Peyer's patch (tissue), 4 donors: Measurements from ENCODE around the gene CSGALNACT2. TPM values are rescaled to one million over a fixed set of nuclear protein-coding genes. Genes with fewer than 3 reads are reported as not detected.

ENCODE experiments used
- DNase-seq, 3 donors: peaks; one replicate each; pipeline ENCODE4 v3.0.0-alpha.2; 2017 to 2019
- H3K27ac ChIP-seq, 4 donors: fragments of 200-600 bp; sonication (generic); one replicate each; pipeline ENCODE4 v1.5.1; 2016 to 2019
- H3K27me3 ChIP-seq, 2 donors: fragments of 200-600 bp; sonication (generic); one replicate each; pipeline ENCODE4 v1.5.1; 2019
- H3K36me3 ChIP-seq, 3 donors: fragments of 200-600 bp; sonication (generic); one replicate each; pipeline ENCODE4 v1.5.1; 2016 to 2019
- H3K4me1 ChIP-seq, 4 donors: fragments of 200-600 bp; sonication (generic); one replicate each; pipeline ENCODE4 v1.5.1; 2016 to 2019
- H3K4me3 ChIP-seq, 4 donors: fragments of 200-600 bp; sonication (generic); 1 replicate in 3 of 4; 2 replicates in 1 of 4; pipeline ENCODE4 v1.5.1; 2016 to 2019; ENCODE audit warnings: mild to moderate bottlenecking in 1 of 4
- H3K9me3 ChIP-seq, 4 donors: fragments of 200-600 bp; sonication (generic); one replicate each; pipeline ENCODE4 v1.5.1; 2016 to 2019; ENCODE audit warnings: mild to moderate bottlenecking in 1 of 4
- POLR2A ChIP-seq, 2 donors: fragments of 450-650 bp; IDR thresholded peaks; one replicate each; pipeline ENCODE4 v1.5.1; 2017; ENCODE audit warnings: antibody characterized with exemption in 2 of 2, mild to moderate bottlenecking in 2 of 2, moderate library complexity in 2 of 2
- total RNA-seq, 4 donors: library from RNA; depleted of rRNA; stranded (reverse); fragments of >200 nt; gene quantifications; one replicate each; pipeline ENCODE4 v1.1.0, GENCODE V29; 2016
- TF ChIP-seq, protein P1 (sequence below), 6 experiments: fragments of 450-650 bp in 4 of 6; fragments of 200-600 bp in 2 of 6; sonication (generic) in 1 of 6; IDR thresholded peaks; one replicate each; pipeline ENCODE4 v1.5.1; 2017 to 2019; ENCODE audit warnings: antibody characterized with exemption in 6 of 6, mild to moderate bottlenecking in 3 of 6, moderate library complexity in 1 of 6

CSGALNACT2 gene
- total RNA-seq, 4 donors from 2014 or later = 5.8 to 24.8 (median 7.9) TPM

DNA sequence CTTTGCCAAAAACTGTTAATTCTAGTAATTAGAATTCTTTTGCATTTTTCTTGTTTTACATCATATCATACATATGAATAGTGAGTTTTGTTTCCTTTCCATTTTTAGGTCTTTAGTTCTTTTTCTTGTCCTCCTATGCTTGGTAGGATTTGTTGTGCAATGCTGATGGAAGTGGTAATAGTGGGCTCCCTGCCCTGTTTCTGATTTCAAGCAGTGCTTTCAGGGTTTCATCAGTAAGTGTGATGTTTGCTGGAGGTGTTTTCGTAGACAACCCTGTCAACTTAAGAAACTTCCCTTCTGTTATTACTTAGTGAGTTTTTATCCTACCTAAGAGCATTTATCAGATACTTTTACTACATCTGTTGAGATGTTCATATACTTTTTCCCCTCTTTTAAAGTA, 50.5 kb downstream of the CSGALNACT2 start:
- TF ChIP-seq, protein P1, sequence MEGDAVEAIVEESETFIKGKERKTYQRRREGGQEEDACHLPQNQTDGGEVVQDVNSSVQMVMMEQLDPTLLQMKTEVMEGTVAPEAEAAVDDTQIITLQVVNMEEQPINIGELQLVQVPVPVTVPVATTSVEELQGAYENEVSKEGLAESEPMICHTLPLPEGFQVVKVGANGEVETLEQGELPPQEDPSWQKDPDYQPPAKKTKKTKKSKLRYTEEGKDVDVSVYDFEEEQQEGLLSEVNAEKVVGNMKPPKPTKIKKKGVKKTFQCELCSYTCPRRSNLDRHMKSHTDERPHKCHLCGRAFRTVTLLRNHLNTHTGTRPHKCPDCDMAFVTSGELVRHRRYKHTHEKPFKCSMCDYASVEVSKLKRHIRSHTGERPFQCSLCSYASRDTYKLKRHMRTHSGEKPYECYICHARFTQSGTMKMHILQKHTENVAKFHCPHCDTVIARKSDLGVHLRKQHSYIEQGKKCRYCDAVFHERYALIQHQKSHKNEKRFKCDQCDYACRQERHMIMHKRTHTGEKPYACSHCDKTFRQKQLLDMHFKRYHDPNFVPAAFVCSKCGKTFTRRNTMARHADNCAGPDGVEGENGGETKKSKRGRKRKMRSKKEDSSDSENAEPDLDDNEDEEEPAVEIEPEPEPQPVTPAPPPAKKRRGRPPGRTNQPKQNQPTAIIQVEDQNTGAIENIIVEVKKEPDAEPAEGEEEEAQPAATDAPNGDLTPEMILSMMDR (IDR thresholded peaks at IDR 0.05) = no peak
- TF ChIP-seq POLR2A (IDR thresholded peaks at IDR 0.05) = no peak
- H3K9me3 ChIP-seq = no peaks in the 10 kb centered on the region
- no peak for DNase-seq
- H3K27me3 ChIP-seq = no peaks in the 10 kb centered on the region
- no peak overlapping the region for H3K27ac ChIP-seq
- H3K4me3 ChIP-seq = no peak overlapping the region
- no peaks in the 10 kb centered on the region for H3K4me1 ChIP-seq
- peaks cover 0 to 7% (median 0%) of the 10 kb centered on the region in 3 donors for H3K36me3 ChIP-seq

DNA sequence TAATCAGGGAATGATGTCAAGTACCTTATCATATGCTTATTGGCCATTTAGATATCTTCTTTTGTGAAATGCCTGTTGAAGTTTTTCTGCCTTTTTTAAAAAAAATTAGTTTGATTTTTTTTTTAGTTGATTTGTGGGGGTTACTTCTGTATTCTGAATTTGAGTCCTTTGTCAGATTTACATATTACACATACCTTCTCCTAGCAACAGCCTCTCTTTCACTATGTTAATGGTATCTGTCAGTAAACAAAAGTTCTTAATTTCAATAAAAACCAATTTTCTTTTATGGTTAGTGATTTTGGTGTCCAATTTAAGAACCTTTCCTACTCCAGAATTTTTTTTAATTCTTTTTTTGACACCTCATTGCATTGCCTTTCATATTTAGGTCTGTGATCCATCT, 52.0 kb downstream of the CSGALNACT2 start:
- no peaks in the 10 kb centered on the region for H3K4me1 ChIP-seq
- no peaks in the 10 kb centered on the region for H3K27me3 ChIP-seq
- H3K36me3 ChIP-seq = no peaks in the 10 kb centered on the region
- no peak for DNase-seq
- no peaks in the 10 kb centered on the region for H3K9me3 ChIP-seq
- no peak overlapping the region for H3K27ac ChIP-seq
- no peak overlapping the region for H3K4me3 ChIP-seq
- TF ChIP-seq, protein P1 (IDR thresholded peaks at IDR 0.05) = no peak
- no peak for TF ChIP-seq POLR2A (IDR thresholded peaks at IDR 0.05)

DNA sequence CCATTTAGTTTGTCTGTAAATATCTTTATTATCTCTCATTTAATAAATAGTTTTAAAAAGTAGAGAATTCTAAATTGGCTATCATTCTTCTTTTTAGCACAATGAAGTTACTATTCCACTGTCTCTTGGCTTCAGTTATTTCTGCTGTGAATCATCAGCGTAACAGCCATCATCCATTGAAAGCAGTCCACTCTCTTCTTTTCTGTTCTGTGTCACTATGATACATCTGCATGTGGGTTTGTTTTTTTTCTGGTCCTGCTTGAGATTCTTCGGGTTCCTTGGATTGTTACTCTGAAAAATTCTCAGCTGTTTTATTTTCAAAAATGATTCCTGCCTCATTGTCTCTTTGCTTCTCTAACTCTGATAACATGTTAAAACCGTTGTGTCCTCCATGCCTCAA, 52.5 kb downstream of the CSGALNACT2 start:
- Histone ChIP-seq H3K9me3 (no peaks in the 10 kb centered on the region), H3K4me1 (no peaks in the 10 kb centered on the region), H3K27me3 (no peaks in the 10 kb centered on the region), H3K27ac (no peak overlapping the region), H3K4me3 (no peak overlapping the region), H3K36me3 (no peaks in the 10 kb centered on the region)
- no peak for TF ChIP-seq POLR2A (IDR thresholded peaks at IDR 0.05)
- TF ChIP-seq, protein P1 (IDR thresholded peaks at IDR 0.05) = no peak
- no peak for DNase-seq

DNA sequence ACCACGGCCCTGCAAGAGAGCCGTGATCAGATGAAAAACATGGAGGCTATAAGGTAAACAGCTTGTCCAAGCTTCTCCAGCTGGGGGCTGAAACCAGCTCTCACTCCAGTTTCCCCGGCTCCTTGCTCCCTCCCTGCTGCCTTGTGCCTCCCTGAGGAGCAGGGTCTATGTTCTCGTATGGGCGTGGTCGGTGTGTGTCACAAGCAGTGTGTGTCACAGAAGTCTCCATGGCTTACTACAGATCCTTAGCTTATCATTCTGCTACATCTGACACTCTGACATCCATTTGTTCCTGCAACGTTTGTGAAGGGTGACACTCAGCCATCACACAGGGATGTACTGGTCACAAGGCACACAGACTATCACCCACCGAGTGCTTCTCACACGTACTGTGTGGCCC, 54.6 kb downstream of the CSGALNACT2 start:
- DNase-seq = peak in 1 of 3 donors; percentile 28
- H3K36me3 ChIP-seq = no peaks in the 10 kb centered on the region
- H3K4me3 ChIP-seq = no peak overlapping the region
- no peaks in the 10 kb centered on the region for H3K4me1 ChIP-seq
- H3K27ac ChIP-seq = no peak overlapping the region
- no peaks in the 10 kb centered on the region for H3K27me3 ChIP-seq
- no peak for TF ChIP-seq POLR2A (IDR thresholded peaks at IDR 0.05)
- TF ChIP-seq, protein P1 (IDR thresholded peaks at IDR 0.05) = no peak
- H3K9me3 ChIP-seq = no peaks in the 10 kb centered on the region

DNA sequence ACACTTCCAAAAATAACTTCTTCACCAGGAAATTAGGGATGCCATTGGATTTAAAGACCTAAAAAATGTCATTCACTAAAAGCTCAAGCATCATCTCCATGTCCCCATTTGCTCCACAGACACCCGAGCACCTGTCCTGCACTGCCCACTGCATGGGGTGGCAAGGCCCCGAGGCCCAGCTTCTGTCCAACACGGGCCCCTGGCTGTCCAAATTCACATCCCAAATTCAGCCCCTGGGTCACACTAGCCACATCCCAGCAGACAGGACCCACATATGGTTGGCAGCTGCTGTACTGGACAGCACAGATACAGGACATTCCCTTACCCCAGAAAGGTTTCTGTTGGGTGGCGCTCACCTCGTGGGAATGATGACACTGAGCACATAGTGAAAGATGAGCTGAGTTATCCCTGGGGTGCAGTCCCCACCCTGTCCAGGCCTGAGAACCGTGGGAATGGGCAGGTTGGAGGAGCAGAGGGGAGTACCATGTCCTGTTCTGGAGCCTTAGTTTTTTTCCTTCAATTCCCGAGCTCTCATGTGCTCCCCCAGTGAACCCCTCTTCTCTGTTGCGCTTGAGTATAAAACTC, 55.3 kb downstream of the CSGALNACT2 start:
- DNase-seq = peak in 1 of 3 donors; percentile 24
- H3K36me3 ChIP-seq = no peaks in the 10 kb centered on the region
- H3K4me3 ChIP-seq = no peak overlapping the region
- H3K4me1 ChIP-seq = no peaks in the 10 kb centered on the region
- no peaks in the 10 kb centered on the region for H3K27me3 ChIP-seq
- H3K9me3 ChIP-seq = no peaks in the 10 kb centered on the region
- TF ChIP-seq, protein P1 (IDR thresholded peaks at IDR 0.05) = no peak
- TF ChIP-seq POLR2A (IDR thresholded peaks at IDR 0.05) = no peak
- no peak overlapping the region for H3K27ac ChIP-seq

DNA sequence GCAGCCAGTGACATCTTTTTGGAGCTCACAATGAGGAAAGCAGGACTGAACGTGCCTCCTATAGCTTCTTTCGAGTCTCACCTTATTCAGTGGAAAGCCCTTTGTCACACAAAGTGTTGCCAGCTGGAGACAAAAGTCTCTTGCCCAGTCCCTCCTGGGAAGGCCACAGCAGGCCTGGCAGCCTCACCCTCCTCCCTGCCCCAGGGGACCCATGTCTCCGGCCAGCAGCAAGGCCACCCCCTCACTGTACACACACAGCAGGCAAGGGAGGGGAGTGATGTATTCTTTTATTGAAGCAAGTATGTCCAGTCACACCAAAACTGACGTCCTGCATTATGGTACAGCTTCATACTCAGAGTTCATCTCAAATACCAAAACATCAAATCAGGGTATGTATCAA, 56.0 kb downstream of the CSGALNACT2 start:
- H3K27me3 ChIP-seq = no peaks in the 10 kb centered on the region
- H3K27ac ChIP-seq = no peak overlapping the region
- H3K9me3 ChIP-seq = no peaks in the 10 kb centered on the region
- no peak overlapping the region for H3K4me3 ChIP-seq
- TF ChIP-seq, protein P1 (IDR thresholded peaks at IDR 0.05) = no peak
- TF ChIP-seq POLR2A (IDR thresholded peaks at IDR 0.05) = no peak
- H3K36me3 ChIP-seq = no peaks in the 10 kb centered on the region
- DNase-seq = no peak
- no peaks in the 10 kb centered on the region for H3K4me1 ChIP-seq
